HCT116 (cell line): ENCODE measurements around the gene PCNT. TPM values are rescaled to one million over a fixed set of nuclear protein-coding genes. Genes with fewer than 3 reads are reported as not detected.

Source experiments
- ATAC-seq: fragments of 200-7000 bp; cut with Tn5 transposase; 2 replicates; pipeline ENCODE4 v1.9.1; 2020; ENCODE audit warnings: mild to moderate bottlenecking, moderate library complexity
- BruUV-seq: library from RNA; stranded (reverse); fragments of 400-500 nt; replicated peaks from 2 replicates; lab custom pipeline; 2021; lab: Mats Ljungman, UMichigan
- CTCF ChIA-PET: fragments of 300-600 bp; sonication (Branson Sonifier 250); formaldehyde crosslinking; loops from one replicate; lab custom pipeline; 2021; ENCODE audit warnings: antibody characterized with exemption; lab: Charles Lee
- POLR2A ChIA-PET: fragments of 300-600, 350-600 bp; sonication (Branson Sonifier 250); formaldehyde crosslinking; loops from one replicate; lab custom pipeline; 2021; ENCODE audit warnings: antibody characterized with exemption; lab: Charles Lee
- RAD21 ChIA-PET, 2 experiments: fragments of 300-600 bp; sonication (Branson Sonifier 250); formaldehyde crosslinking; loops; one replicate each; lab custom pipeline; 2023; ENCODE audit warnings: low total read pairs in 2 of 2; ENCODE audit not compliant: uncharacterized antibody in 2 of 2, unreplicated experiment in 2 of 2, low non-redundant PET in 1 of 2; lab: Charles Lee
- DNase-seq: peaks from one replicate; pipeline ENCODE4 v3.0.0-alpha.2; 2010; ENCODE audit warnings: low read depth, low spot score
- H2AFZ ChIP-seq: fragments of 200-600 bp; shearing (Covaris generic), sonication (generic); 2 replicates; pipeline ENCODE4 v1.6.1; 2017; ENCODE audit warnings: low read depth, mixed run types, mixed read lengths, antibody characterized with exemption, low read length; ENCODE audit not compliant: poor library complexity, severe bottlenecking
- H3K27ac ChIP-seq: 2 replicates; pipeline ENCODE4 v1.5.1; 2012; ENCODE audit warnings: low read depth, low read length
- H3K27me3 ChIP-seq: fragments of 200-600 bp; sonication (generic); 2 replicates; pipeline ENCODE4 v1.6.1; 2016; ENCODE audit warnings: mixed run types, low read length, mixed read lengths; ENCODE audit not compliant: insufficient read depth
- H3K36me3 ChIP-seq, 2 experiments: fragments of 200-500 bp in 1 of 2; fragments of 200-600 bp in 1 of 2; sonication (Bioruptor generic) in 1 of 2; sonication (generic) in 1 of 2; 2 replicates each; pipeline versions ENCODE4 v1.5.1 to v1.6.1; 2014 to 2016; ENCODE audit warnings: low read length in 2 of 2, inconsistent platforms in 1 of 2, mixed read lengths in 1 of 2, mixed run types in 1 of 2; ENCODE audit not compliant: insufficient read depth in 2 of 2, control insufficient read depth in 1 of 2
- H3K4me1 ChIP-seq, 2 experiments: fragments of 200-600 bp in 1 of 2; sonication (generic) in 1 of 2; 2 replicates each; pipeline versions ENCODE4 v1.5.1 to v1.6.1; 2012 to 2017; ENCODE audit warnings: low read length in 2 of 2, inconsistent platforms in 1 of 2, mild to moderate bottlenecking in 1 of 2, mixed read lengths in 1 of 2, mixed run types in 1 of 2, moderate library complexity in 1 of 2; ENCODE audit not compliant: insufficient read depth in 2 of 2, control insufficient read depth in 1 of 2
- H3K4me2 ChIP-seq: fragments of 200-600 bp; sonication (generic); 2 replicates; pipeline ENCODE4 v1.6.1; 2017; ENCODE audit warnings: mixed run types, low read length, mixed read lengths
- H3K4me3 ChIP-seq, 2 experiments: fragments of 200-600 bp in 1 of 2; sonication (generic) in 1 of 2; replicated peaks in 1 of 2; 2 replicates each; pipeline ENCODE4 v1.5.1; 2011 to 2016; ENCODE audit warnings: low read length in 2 of 2, control low read depth in 1 of 2, low read depth in 1 of 2, mild to moderate bottlenecking in 1 of 2, mixed read lengths in 1 of 2, mixed run types in 1 of 2
- H3K79me2 ChIP-seq: fragments of 200-600 bp; sonication (generic); 2 replicates; pipeline ENCODE4 v1.6.1; 2017; ENCODE audit warnings: mild to moderate bottlenecking, mixed run types, low read length, moderate library complexity, mixed read lengths; ENCODE audit not compliant: insufficient read depth
- H3K9ac ChIP-seq: fragments of 200-600 bp; sonication (generic); 2 replicates; pipeline ENCODE4 v1.6.1; 2016; ENCODE audit warnings: low read length, mixed read lengths
- H3K9me2 ChIP-seq: fragments of 200-600 bp; sonication (generic), shearing (Covaris generic); 2 replicates; pipeline ENCODE4 v1.6.1; 2017; ENCODE audit warnings: mixed run types, mild to moderate bottlenecking, moderate library complexity; ENCODE audit not compliant: insufficient read depth
- H3K9me3 ChIP-seq, 2 experiments: fragments of 200-500 bp in 1 of 2; fragments of 200-600 bp in 1 of 2; sonication (Bioruptor generic) in 1 of 2; sonication (generic) in 1 of 2; 2 replicates each; pipeline ENCODE4 v1.6.1; 2014 to 2017; ENCODE audit warnings: low read length in 2 of 2, mixed read lengths in 2 of 2, inconsistent platforms in 1 of 2, low read depth in 1 of 2, mild to moderate bottlenecking in 1 of 2, mixed run types in 1 of 2, moderate library complexity in 1 of 2; ENCODE audit not compliant: control insufficient read depth in 1 of 2, insufficient read depth in 1 of 2
- H4K20me1 ChIP-seq: fragments of 200-600 bp; sonication (generic), shearing (Covaris generic); 2 replicates; pipeline ENCODE4 v1.6.1; 2017; ENCODE audit warnings: mixed run types, mild to moderate bottlenecking, moderate library complexity; ENCODE audit not compliant: insufficient read depth
- ATF3 ChIP-seq: IDR thresholded peaks from 2 replicates; pipeline ENCODE4 v1.6.1; 2012
- CBX3 ChIP-seq: IDR thresholded peaks from 2 replicates; pipeline ENCODE4 v1.6.1; 2012; ENCODE audit warnings: low read depth
- CEBPB ChIP-seq: IDR thresholded peaks from 2 replicates; pipeline ENCODE4 v1.6.1; 2012; ENCODE audit warnings: low read depth
- EGR1 ChIP-seq: IDR thresholded peaks from 2 replicates; pipeline ENCODE4 v1.6.1; 2012; ENCODE audit warnings: low read depth
- ELF1 ChIP-seq: IDR thresholded peaks from 2 replicates; pipeline ENCODE4 v1.6.1; 2012; ENCODE audit warnings: low read depth, borderline replicate concordance
- EZH2 ChIP-seq: fragments of 200-600 bp; sonication (generic); IDR thresholded peaks from 2 replicates; pipeline ENCODE4 v1.6.1; 2017; ENCODE audit warnings: antibody characterized with exemption, mixed run types
- EZH2phosphoT487 ChIP-seq: fragments of 200-600 bp; IDR thresholded peaks from 2 replicates; pipeline ENCODE4 v1.6.1; 2018; ENCODE audit warnings: antibody characterized with exemption, borderline replicate concordance
- FOSL1 ChIP-seq: IDR thresholded peaks from 2 replicates; pipeline ENCODE4 v1.6.1; 2012; ENCODE audit warnings: low read depth
- JUND ChIP-seq: IDR thresholded peaks from 2 replicates; pipeline ENCODE4 v1.6.1; 2012
- POLR2AphosphoS5 ChIP-seq: IDR thresholded peaks from 2 replicates; pipeline ENCODE4 v1.6.1; 2011; ENCODE audit warnings: mild to moderate bottlenecking, low read depth, low read length, moderate library complexity
- RAD21 ChIP-seq: IDR thresholded peaks from 2 replicates; pipeline ENCODE4 v1.6.1; 2012; ENCODE audit warnings: low read depth, mild to moderate bottlenecking
- SIN3A ChIP-seq: IDR thresholded peaks from 2 replicates; pipeline ENCODE4 v1.6.1; 2012; ENCODE audit warnings: low read depth
- SRF ChIP-seq: IDR thresholded peaks from 2 replicates; pipeline ENCODE4 v1.6.1; 2012; ENCODE audit warnings: low read depth
- TCF7L2 ChIP-seq: IDR thresholded peaks from 2 replicates; pipeline ENCODE4 v1.7.0; 2011; ENCODE audit warnings: borderline replicate concordance, inconsistent platforms; ENCODE audit not compliant: insufficient read depth, insufficient read length; ENCODE audit errors: extremely low read depth
- YY1 ChIP-seq: IDR thresholded peaks from 2 replicates; pipeline ENCODE4 v1.6.1; 2011; ENCODE audit warnings: low read length, low read depth, moderate library complexity, mild to moderate bottlenecking; ENCODE audit not compliant: insufficient replicate concordance; ENCODE audit errors: extremely low read depth
- ZBTB33 ChIP-seq: IDR thresholded peaks from 2 replicates; pipeline ENCODE4 v1.6.1; 2011; ENCODE audit warnings: mild to moderate bottlenecking, low read length, moderate library complexity; ENCODE audit not compliant: insufficient replicate concordance; ENCODE audit errors: extremely low read depth
- ZFX ChIP-seq: fragments of 450-650 bp; IDR thresholded peaks from 2 replicates; pipeline ENCODE4 v1.6.1; 2017
- ZNF274 ChIP-seq: fragments of 200-500 bp; sonication (Bioruptor generic); IDR thresholded peaks from 2 replicates; pipeline ENCODE4 v1.6.1; 2014; ENCODE audit warnings: mild to moderate bottlenecking, low read depth, low read length, inconsistent platforms
- intact Hi-C: fragments of 100-400 bp; cut with micrococcal nuclease; formaldehyde crosslinking; loops from 2 replicates; pipeline ENCODE4 v1.10.0; 2022
- total RNA-seq: library from RNA; stranded (reverse); gene quantifications from one replicate; pipeline ENCODE4 v1.2.1, GENCODE V29; 2021; ENCODE audit not compliant: unreplicated experiment
- TF ChIP-seq, protein P1 (sequence below): IDR thresholded peaks from 2 replicates; pipeline ENCODE4 v1.6.1; 2012; ENCODE audit warnings: low read depth
- TF ChIP-seq, protein P2 (sequence below): IDR thresholded peaks from 2 replicates; pipeline ENCODE4 v1.6.1; 2012

PCNT gene
- total RNA-seq, 1 experiment from 2014 or later, result 43.6 TPM

- Histone ChIP-seq H3K4me1 (no peaks in the 10 kb centered on the region), H2AFZ (no peak overlapping the region), H3K36me3 (peaks cover 0 to 3% of the 10 kb centered on the region in 2 experiments; a peak in 1 of 4 replicates), H3K9ac (no peak overlapping the region), H3K4me3 (no peak overlapping the region), H3K9me2 (no peaks in the 10 kb centered on the region), H3K79me2 (no peaks in the 10 kb centered on the region), H3K9me3 (no peaks in the 10 kb centered on the region), H3K27me3 (no peaks in the 10 kb centered on the region), H4K20me1 (no peaks in the 10 kb centered on the region), H3K27ac (no peak overlapping the region), H3K4me2 (no peak overlapping the region)
- no peak for ATAC-seq
- BruUV-seq, result no TSS peak
- intact Hi-C loops, result no loop called here
- ChIA-PET RAD21 (no interaction called here), POLR2A (no interaction called here), CTCF (no interaction called here)
- no peak for TF ChIP-seq CEBPB
- TF ChIP-seq, protein P1, sequence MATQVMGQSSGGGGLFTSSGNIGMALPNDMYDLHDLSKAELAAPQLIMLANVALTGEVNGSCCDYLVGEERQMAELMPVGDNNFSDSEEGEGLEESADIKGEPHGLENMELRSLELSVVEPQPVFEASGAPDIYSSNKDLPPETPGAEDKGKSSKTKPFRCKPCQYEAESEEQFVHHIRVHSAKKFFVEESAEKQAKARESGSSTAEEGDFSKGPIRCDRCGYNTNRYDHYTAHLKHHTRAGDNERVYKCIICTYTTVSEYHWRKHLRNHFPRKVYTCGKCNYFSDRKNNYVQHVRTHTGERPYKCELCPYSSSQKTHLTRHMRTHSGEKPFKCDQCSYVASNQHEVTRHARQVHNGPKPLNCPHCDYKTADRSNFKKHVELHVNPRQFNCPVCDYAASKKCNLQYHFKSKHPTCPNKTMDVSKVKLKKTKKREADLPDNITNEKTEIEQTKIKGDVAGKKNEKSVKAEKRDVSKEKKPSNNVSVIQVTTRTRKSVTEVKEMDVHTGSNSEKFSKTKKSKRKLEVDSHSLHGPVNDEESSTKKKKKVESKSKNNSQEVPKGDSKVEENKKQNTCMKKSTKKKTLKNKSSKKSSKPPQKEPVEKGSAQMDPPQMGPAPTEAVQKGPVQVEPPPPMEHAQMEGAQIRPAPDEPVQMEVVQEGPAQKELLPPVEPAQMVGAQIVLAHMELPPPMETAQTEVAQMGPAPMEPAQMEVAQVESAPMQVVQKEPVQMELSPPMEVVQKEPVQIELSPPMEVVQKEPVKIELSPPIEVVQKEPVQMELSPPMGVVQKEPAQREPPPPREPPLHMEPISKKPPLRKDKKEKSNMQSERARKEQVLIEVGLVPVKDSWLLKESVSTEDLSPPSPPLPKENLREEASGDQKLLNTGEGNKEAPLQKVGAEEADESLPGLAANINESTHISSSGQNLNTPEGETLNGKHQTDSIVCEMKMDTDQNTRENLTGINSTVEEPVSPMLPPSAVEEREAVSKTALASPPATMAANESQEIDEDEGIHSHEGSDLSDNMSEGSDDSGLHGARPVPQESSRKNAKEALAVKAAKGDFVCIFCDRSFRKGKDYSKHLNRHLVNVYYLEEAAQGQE, result no peak
- no peak for TF ChIP-seq JUND
- TF ChIP-seq CBX3, result no peak
- no peak for TF ChIP-seq ELF1
- TF ChIP-seq, protein P2, sequence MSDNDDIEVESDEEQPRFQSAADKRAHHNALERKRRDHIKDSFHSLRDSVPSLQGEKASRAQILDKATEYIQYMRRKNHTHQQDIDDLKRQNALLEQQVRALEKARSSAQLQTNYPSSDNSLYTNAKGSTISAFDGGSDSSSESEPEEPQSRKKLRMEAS, result no peak
- no peak for TF ChIP-seq ATF3
- no peak for TF ChIP-seq YY1
- TF ChIP-seq FOSL1, result no peak
- no peak for TF ChIP-seq SRF
- TF ChIP-seq ZFX, result no peak
- no peak for TF ChIP-seq EGR1
- no peak for TF ChIP-seq RAD21
- TF ChIP-seq SIN3A, result no peak
- TF ChIP-seq POLR2AphosphoS5, result no peak
- TF ChIP-seq EZH2, result no peak
- no peak for TF ChIP-seq EZH2phosphoT487
- TF ChIP-seq ZNF274, result no peak
- TF ChIP-seq TCF7L2, result no peak
- TF ChIP-seq ZBTB33, result no peak
- no peak for DNase-seq
These were observed 98.0 kb downstream of the PCNT start for GRCh38 chr21:46421756-46422555.
